Measurements from ENCODE around the gene NFKB1.

NFKB1 gene

DNA sequence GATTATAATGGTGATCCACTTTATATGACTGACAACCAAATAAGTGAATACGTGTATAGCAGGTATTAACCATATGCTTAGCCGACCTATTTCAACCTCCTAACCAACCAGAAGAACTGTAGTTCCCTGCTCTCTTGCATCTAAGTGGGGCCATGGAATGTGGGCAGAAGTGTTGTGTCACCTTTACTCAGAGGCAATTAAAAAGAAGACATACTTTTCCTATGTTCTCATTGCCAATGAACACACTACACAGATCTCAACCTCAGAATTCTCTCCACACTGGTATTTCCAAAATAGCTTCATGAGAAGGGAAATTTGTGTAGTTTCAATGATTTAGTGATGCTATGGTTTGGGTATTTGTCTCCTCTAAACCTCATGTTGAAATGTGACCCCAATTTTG is 3.2 kb upstream of the NFKB1 start:
- DNase-seq, result no peak

DNA sequence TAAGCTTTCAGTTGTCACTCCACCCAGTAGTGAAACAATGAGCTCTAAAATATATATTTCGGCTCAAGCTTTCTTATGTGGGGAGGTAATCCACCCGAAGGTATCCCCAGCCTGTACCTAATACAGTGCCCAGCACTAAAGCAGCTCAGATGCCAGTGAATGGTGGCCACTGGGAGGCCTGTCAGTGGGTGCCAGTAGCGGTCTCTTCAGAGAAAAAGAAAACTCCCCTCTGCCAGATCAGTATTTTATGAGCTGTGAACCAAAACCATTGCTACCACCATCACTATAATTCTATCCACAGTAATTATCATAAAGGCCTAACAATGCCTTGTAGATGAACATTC is 835 bp upstream of the NFKB1 start:
- no peak for DNase-seq

DNA sequence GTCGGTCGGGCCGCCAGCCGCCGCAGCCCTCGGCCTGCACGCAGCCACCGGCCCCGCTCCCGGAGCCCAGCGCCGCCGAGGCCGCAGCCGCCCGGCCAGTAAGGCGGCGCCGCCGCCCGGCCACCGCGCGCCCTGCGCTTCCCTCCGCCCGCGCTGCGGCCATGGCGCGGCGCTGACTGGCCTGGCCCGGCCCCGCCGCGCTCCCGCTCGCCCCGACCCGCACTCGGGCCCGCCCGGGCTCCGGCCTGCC is 213 bp downstream of the NFKB1 start:
- DNase-seq, result no peak

DNA sequence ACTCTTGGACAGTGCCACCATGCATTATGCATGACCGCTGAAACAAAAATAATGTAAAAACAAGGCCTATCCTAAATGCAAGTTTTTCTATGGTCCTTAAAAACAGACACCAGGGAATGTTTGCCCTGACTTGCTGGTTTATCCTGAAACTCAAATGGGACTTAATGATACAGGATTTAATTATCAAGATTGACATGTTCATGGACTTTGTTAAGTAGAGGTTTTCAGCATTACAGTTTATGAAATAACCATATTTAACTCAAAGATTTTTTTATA is 1.3 kb downstream of the NFKB1 start:
- no peak for DNase-seq

DNA sequence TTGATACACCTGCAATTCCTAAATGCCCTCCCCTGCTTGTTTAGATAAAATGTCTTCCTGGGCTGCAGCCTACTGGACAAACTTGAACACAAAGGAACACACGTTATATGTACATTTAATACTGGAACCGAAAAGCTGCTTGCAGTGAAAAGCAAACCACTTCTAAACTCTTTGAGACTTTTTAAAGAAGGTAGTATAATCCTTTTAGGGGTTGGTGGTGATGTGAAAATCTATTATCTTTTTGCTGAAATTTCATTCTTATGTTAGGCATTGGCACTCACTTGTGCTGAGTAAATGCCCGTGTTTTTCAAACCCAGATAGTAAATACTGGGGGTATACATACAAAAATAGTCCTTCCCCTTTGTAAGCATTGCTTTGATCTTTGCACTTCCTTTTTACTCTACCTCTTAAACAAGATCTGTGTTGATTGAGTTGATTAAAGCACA is 2.2 kb downstream of the NFKB1 start:
- DNase-seq, result no peak

DNA sequence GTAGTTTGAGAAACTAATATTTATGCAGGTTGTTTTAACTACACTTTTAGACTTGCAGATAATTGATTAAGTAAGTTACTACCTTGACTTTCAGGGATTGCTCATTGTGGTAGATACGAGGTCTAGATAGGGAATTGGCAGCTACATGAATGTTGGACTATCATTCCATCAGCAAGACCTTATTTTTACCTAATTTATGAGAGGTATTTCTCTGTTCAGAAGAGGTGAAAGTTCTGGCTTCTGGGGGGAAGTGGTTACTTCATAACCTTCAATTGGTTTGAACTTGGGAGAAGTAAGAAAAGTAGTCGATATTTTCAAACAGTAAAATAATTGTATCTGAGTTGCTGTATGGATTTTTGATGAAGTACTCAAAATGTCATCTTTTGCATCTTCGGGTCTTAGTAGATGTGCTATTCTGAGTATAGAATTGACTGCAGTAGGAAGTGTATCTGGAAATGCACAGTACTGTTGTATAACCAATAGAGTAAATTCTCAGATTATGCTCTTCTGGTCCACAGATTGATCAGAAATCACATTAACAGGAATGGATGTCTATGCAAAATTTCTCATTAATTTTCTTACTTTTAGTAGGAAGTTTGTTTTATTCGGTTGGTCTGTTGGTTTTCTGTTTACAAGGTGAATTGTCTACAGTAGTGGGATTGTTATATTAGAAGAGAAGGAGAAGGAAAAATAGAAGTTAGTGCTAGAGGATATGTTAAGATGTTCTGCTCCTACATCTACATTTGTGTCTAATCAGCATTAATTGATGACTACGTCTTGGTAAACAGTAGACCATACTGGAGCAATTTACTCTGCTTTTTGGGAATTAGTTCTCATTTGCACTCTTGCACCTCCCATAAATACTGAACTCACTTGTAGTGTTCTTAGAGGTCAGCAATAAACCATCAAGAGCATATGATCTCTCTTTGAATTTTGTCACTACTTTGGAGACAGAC is 3.0 kb downstream of the NFKB1 start:
- no peak for DNase-seq

DNA sequence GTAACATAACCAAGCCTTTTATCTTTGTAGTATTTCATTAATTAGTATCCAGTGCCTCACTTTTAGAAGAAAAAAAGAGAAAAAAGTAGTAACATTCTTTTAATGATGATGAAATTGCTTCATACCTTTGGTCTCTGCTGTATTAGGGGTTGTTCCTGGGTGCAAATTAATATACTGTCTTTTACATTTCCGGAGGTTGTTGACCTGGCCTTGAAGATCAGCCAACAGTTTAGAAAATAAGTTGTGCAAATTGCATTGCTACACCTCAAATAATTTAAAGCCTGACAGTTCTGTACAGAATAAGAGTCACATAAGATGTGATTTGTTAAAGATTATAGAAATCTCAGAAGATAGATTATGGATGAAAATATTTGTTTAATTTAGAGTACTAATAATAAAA is 3.8 kb downstream of the NFKB1 start:
- DNase-seq, result no peak

DNA sequence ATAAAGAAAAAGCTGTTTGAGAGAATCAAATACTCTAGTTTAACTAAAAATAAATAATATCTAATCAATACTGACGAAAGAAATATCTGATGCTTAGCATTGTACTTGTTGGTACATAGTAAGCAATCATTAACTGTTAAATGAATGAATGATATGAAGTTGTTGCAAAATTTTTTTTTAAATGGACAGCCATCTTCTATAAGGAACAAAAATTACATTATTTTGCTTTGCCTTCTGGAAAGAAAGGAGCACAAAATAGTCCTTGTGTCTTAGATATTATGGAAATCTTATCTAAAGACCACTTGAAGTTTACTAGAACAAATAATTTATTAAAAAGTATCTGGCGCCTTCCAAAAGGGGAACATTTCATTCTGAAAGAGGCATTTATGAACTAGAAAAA is 4.5 kb downstream of the NFKB1 start:
- DNase-seq, result no peak

DNA sequence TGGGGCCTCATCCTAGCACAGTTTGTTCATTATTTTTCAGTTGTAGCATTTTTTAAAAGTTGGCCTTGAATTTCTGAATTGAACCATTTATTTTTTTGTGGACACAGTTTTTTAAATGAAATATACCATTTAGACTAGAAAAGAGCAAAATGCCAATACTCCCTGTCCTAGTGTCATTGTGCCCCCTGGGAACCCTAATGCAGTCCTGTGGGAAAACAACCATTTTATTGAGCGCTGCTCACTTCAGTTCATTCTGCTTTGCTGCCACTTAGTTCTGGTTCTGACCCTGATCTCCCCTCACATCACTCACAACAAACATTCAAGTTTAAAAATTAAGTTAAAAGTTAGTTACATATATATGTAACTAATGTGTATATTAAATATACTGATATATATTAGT is 5.4 kb downstream of the NFKB1 start:
- DNase-seq, result no peak

DNA sequence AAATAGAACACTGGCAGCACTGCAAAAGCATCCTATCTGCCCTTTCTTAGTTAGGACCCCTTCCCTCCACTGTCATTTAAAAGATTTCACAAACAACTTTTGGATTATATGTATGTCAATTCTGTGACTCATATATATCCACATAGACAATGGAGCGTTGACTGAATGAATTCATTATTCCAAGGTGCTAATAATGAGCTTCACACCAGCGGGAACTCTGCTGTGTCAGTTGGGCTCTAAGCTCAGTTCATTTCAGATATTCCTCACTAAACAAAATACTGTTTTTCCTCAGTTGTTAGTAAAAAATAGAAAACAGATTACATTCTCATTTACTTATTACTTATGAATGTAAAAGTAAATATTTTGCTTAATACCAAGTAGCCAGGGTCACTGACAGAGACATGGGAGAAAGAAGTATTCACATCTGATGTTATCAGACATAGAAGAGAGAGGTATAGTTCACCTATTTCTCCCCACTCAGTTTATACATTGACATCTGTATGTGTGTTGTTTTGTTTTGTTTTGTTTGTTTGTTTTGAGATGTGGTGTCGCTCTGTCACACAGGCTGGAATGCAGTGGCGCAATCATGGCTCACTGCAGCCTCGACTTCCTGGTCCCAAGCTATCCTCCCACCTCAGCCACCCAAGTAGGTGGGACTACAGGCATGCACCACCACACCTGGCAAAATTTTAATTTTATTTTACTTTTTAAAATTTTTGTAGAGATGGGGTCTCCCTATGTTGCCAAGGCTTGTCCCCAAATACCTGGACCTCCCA is 10.9 kb downstream of the NFKB1 start:
- no peak for DNase-seq

DNA sequence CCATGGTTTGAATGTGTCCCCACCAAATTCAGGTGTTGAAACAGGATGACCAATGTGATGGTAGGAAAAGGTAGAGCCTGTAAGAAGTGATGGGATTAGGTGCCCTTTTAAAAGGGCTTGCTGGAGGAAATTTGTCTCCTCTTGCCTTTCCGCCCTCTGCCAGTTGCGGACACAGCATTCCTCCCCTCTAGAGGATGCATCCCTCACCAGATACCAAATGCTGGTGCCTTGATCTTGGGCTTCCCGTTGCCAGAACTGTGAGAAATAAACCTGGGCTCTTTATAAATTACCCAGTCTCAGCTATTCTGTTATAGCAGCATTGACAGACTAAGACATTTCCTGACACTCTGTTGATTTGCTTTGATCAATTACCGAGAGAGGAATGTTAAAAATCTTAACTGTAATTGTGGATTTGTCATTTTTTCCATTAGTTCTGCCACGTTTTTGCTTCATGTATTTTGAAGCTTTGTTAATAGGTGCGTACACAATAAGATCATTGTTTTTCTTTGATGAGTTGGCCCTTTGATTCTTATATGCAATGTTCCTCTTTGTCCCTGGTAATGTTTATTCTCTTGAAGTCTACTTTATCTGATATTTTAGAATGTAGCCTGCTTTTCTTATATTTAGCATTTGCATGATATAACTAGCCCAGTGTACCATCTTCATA is 13.3 kb downstream of the NFKB1 start:
- no peak for DNase-seq

DNA sequence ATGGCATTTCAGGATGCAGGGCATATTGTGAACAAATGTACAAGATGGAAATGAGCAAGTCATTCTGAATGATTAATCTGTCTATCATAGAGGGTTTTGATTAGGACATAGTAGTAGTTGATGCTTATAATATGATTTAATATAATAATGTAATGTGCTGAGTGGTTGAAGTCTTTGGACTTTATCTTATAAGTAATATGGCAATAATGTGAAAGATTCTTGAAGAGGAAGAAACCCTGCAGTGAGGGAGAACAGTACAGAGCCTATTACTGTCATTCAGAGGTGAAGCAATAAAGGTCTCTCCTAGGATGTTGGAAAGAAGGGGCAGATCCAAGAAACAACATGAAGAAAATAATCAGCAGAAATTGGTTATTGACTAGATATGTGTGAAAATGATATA is 16.6 kb downstream of the NFKB1 start:
- DNase-seq, result no peak

DNA sequence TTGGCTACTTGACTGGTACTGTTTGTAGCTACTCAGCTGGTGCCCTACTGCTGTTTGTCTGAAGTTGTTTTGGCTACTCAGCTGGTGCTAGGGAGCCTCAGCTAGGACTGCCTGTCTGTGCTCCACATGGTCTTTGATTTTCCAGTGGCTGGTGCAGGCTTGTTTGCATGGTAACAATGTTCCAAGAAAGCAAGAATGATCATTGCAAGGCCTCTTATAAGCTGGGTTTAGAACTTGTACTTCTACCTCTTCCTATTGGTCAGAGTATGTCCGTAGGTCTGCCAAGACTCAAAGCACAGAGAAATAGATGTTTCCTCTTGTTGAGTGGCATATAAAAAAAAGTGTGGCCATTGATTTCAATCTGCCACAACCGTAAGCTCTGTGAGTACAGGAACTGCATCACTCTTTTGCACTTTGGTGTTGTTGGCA is 17.6 kb downstream of the NFKB1 start:
- DNase-seq, result no peak

DNA sequence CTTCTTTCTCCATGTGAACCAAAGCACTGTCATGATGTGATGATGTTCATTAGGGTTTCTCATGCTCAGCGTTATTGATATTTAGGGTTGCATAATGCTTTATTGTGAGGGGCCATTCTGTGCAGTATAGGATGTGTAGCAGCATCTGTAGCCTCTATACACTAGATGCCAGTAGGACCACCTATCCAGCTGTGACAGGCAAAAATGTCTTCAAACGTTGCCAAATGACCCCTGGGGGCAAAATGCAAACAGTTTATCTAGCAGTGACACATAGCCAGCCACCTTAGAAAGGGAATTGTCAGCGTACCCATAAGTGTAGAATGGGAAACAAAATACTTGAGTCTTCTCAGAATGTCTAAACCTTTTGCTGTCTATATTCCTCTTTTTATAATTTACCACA is 18.8 kb downstream of the NFKB1 start:
- no peak for DNase-seq

DNA sequence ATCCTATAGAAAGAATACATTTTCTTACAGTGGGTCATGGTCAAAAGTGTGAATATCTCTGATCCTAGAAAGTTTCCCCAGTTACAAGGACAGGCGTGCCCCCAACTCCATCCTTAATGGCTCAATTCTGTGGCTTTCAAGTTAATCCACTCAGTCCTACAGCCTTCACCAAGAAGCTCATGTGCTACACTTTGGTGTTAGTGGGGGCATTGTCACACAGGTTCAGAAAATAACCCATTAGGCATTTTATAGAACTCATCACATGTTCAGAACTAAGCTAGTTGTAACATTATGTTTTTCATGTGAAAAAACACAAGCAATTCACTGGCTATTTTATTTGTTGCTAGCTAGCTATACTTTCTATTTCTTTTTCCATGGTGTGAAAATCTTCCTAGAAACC is 20.4 kb downstream of the NFKB1 start:
- DNase-seq, result no peak

DNA sequence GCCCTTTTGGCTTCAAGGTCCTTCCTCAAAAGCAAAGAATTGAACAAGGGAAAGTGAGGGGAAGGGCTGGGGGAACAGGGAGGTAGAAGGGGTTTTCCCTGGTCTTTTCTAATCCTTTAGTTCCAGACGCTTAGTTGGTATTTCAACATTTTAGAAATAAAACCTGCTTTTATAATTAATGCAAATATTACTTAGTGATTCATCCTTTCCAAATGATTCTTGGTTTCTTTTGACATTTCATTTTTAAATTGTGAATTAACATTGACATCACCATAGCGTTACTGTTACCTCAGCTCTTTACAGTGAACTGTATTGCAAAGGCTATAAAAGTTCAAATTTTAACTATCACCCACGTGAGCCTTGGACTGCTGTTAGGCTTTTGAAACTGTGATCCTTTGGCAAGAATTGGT is 20.9 kb downstream of the NFKB1 start:
- no peak for DNase-seq

DNA sequence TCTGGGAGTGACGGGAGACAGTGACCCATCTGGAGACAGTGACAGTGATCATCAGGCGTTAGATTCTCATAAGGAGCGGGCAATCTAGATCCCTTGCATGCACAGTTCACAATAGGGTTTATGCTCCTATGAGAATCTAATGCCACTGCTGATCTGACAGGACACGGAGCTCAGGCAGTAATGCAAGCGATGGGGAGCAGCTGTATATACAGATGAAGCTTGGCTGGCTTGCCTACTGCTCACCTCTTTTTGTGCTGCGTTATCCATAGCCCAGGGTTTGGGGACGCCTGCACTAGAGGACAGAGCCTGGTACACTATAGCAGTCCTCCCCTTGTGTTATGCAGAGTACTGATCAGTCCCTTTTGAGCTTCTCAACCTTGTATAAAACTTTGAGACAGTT is 23.5 kb downstream of the NFKB1 start:
- DNase-seq, result no peak

DNA sequence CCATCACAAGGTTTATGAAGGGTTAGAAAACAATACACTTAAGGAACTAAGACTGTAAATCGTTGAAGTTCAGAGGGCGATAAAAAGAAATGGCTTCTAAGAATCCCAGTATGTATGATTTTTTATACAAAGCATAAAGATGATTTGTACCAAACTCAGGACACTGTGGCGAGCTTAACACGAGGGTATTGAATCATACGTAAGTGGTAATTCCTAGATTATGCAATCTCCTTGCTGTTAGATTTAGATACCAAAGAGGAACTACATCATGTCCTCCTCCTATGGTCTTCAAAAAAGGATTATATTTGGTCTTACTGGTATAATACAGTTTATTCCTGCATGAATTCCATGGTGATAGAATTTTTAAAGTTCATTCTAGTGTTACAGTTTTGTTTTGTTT is 23.9 kb downstream of the NFKB1 start:
- no peak for DNase-seq

DNA sequence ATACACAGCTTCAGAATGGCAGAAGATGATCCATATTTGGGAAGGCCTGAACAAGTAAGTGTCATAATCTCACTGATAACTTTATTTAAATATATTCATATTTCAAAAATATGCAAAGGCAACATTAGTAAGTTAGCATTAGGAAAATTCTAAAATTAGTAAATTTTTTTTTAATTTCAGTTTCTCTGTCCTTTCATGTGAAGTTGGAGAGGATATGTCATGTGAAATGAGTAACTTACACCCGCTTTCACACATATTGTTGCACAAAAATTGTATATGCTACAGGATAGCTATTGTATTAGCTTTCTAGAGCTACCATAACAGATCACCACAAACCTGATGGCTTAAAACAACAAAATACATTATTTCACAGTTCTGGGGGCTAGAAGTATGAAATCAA is 24.3 kb downstream of the NFKB1 start:
- no peak for DNase-seq

DNA sequence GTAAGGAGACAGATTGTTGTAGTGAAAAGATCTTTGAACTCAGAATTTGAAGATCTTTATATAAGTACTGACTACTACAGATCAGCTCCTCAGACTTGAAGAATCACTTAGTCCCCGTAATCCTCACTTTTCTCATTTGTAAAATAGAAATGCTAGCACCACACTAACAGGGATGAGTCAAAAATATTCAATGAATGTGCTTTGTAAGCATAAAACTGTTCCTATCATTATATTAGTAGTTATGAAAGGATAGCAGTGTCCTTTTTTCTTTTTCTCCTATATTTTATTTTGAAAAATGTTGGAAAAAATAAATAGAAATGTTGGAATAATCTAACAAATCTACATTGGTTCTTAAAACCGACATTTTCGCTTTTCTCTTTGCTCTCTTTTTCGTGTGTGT is 25.4 kb downstream of the NFKB1 start:
- no peak for DNase-seq

DNA sequence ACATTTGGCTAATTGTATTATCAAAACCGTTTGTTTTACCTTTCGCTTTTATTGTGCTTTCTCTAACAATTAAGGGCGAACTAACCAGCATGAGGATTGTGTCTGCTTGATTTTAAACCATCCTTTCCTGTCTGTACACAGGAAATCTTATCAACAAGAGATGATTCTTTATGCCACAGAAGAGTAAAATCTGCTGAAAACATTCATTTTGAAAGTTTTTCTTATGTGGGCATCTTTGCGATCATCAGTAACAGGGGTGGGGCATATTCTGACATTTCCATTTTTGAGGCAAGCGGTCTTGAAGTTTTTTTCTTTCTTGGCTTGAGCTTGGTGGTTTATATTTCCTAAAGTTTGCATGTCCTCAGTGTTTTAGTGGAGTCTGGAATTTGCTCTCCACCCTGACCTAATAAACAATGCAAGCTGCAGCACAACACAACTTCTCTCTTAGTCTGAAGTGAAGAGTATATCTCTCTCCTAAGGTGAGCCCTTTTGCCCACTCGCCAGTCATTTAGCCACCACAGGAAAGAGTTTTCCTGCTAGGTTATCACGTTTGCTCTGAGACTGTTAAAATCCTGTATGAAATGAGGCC is 26.6 kb downstream of the NFKB1 start:
- DNase-seq, result no peak

DNA sequence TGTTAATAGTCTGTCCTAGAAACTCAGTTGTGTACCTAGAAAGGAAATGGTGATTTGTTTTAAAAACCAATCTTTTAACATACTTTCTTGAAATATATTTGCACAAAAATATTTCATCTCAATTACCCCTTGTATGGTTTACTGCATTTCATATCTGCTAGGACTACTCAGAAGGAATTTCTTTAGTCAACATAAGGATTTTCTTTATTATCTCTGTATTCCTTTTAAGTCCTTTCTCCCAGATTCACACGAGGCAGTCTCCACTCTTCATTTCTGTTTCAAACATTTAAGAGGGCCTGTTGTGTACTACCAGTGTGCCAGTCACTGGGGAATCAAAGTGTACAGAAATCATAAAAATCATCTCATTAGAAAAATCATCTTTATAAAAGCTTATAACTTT is 28.8 kb downstream of the NFKB1 start:
- no peak for DNase-seq

DNA sequence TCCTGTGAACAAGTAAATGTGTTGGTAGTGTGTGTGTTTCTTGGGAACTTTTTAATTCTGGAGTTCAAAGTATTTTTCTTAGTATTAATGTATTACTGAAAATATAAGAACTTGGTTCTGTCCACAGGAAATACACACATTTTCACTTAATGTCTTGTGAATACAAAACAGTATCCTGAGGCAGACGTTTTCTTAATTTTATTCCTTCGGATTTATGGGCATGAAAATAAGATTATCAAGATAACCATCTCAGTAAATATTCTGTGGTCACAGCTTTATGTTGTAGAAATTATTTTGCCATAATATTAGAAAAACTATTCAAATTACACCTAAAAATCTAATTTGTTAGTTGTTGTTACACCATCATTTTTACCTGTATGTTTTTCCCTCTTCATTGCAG is 29.8 kb downstream of the NFKB1 start:
- DNase-seq, result no peak

DNA sequence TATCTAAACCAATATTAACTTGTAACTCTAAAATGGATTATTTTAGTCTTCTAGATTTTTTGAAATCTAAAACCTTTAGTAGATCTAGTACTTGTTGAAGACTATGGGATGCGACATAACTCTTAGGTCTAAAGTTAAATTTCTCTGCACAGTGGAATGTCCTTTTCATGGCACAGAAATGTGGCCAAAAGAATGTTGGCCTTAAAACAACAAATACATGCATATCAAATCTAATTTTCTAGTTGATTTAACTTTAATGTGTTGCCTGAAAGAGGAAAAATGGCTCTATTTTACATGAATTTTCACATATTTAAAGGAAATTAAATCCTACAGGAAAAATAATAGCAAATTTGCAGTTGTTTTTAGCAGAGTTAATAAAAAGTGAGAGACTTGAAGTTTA is 30.3 kb downstream of the NFKB1 start:
- DNase-seq, result no peak

Measured in NCI-H1694 (cell line).